SK-N-SH (cell line): ENCODE measurements around the gene IL4R. TPM values are rescaled to one million over a fixed set of nuclear protein-coding genes. Genes with fewer than 3 reads are reported as not detected.
"Not testable (repeated sequence)": the region's sequence is repeated elsewhere in the genome, so short reads cannot be mapped to it uniquely, and the experiment has no call there.

Source experiments
- CTCF ChIA-PET: fragments of 300-600, 350-600 bp; formaldehyde crosslinking; extraction: SDS; loops from one replicate; lab custom pipeline; 2021; lab: Yijun Ruan, JAX
- POLR2A ChIA-PET: fragments of 350-600 bp; sonication (Branson Sonifier 250); formaldehyde crosslinking; extraction: SDS; loops from one replicate; lab custom pipeline; 2020; ENCODE audit warnings: antibody characterized with exemption, inconsistent platforms; lab: Yijun Ruan, JAX
- DNase-seq: peaks from one replicate; pipeline ENCODE4 v3.0.0; 2012
- H2AFZ ChIP-seq: fragments of 200-600 bp; sonication (generic); 2 replicates; pipeline ENCODE4 v1.8.1; 2016; ENCODE audit warnings: antibody characterized with exemption, mild to moderate bottlenecking, low read depth
- H3F3A ChIP-seq: fragments of 200-600 bp; sonication (generic); replicated peaks from 2 replicates; pipeline ENCODE3; 2016; ENCODE audit warnings: antibody characterized with exemption, mild to moderate bottlenecking; ENCODE audit not compliant: insufficient read depth
- H3K27ac ChIP-seq, 2 experiments: fragments of 200-500 bp in 1 of 2; fragments of 200-600 bp in 1 of 2; sonication (Bioruptor generic) in 1 of 2; sonication (generic), shearing (Covaris generic) in 1 of 2; 2 replicates each; pipeline versions ENCODE4 v1.5.1 to v1.6.1; 2014 to 2016; ENCODE audit warnings: low read depth in 2 of 2, inconsistent platforms in 1 of 2, low read length in 1 of 2, mild to moderate bottlenecking in 1 of 2, mixed read lengths in 1 of 2
- H3K27me3 ChIP-seq: fragments of 200-600 bp; sonication (generic), shearing (Covaris generic); 2 replicates; pipeline ENCODE4 v1.6.1; 2016; ENCODE audit warnings: mixed run types; ENCODE audit not compliant: insufficient read depth
- H3K36me3 ChIP-seq, 2 experiments: fragments of 200-500 bp in 1 of 2; fragments of 200-600 bp in 1 of 2; sonication (Bioruptor generic) in 1 of 2; sonication (generic) in 1 of 2; replicated peaks in 1 of 2; 2 replicates each; pipeline versions ENCODE3 to v1.5.1; 2014 to 2016; ENCODE audit warnings: low read length in 1 of 2, mild to moderate bottlenecking in 1 of 2; ENCODE audit not compliant: insufficient read depth in 2 of 2, control insufficient read depth in 1 of 2
- H3K4me1 ChIP-seq, 2 experiments: fragments of 200-500 bp in 1 of 2; fragments of 200-600 bp in 1 of 2; sonication (Bioruptor generic) in 1 of 2; sonication (generic), shearing (Covaris generic) in 1 of 2; 2 replicates each; pipeline versions ENCODE4 v1.5.1 to v1.6.1; 2014 to 2016; ENCODE audit warnings: low read depth in 1 of 2, low read length in 1 of 2, mixed run types in 1 of 2; ENCODE audit not compliant: insufficient read depth in 2 of 2, control insufficient read depth in 1 of 2
- H3K4me2 ChIP-seq: fragments of 200-600 bp; sonication (generic), shearing (Covaris generic); 2 replicates; pipeline ENCODE4 v1.6.1; 2017; ENCODE audit warnings: mixed run types
- H3K4me3 ChIP-seq, 2 experiments: fragments of 200-500 bp in 1 of 2; fragments of 200-600 bp in 1 of 2; sonication (Bioruptor generic) in 1 of 2; sonication (generic), shearing (Covaris generic) in 1 of 2; 2 replicates each; pipeline versions ENCODE4 v1.5.1 to v1.8.1; 2014 to 2016; ENCODE audit warnings: low read depth in 2 of 2, inconsistent platforms in 1 of 2, low read length in 1 of 2, mild to moderate bottlenecking in 1 of 2, mixed read lengths in 1 of 2, moderate library complexity in 1 of 2
- H3K79me2 ChIP-seq: fragments of 200-600 bp; sonication (generic); 2 replicates; pipeline ENCODE4 v1.8.1; 2017; ENCODE audit warnings: mild to moderate bottlenecking; ENCODE audit not compliant: insufficient read depth
- H3K9ac ChIP-seq: fragments of 200-600 bp; sonication (generic); 2 replicates; pipeline ENCODE4 v1.6.1; 2017; ENCODE audit warnings: mixed run types
- H3K9me2 ChIP-seq: fragments of 200-600 bp; sonication (generic); 2 replicates; pipeline ENCODE4 v1.6.1; 2017; ENCODE audit warnings: mixed run types
- H3K9me3 ChIP-seq: fragments of 200-600 bp; sonication (generic); 2 replicates; pipeline ENCODE4 v1.6.1; 2017; ENCODE audit warnings: mixed run types, mild to moderate bottlenecking, moderate library complexity
- H4K20me1 ChIP-seq: fragments of 200-600 bp; sonication (generic); 2 replicates; pipeline ENCODE4 v1.6.1; 2017; ENCODE audit warnings: mild to moderate bottlenecking, mixed run types; ENCODE audit not compliant: insufficient read depth
- ELF1 ChIP-seq: IDR thresholded peaks from 2 replicates; pipeline ENCODE4 v1.4.0; 2012
- EZH2phosphoT487 ChIP-seq: fragments of 200-600 bp; sonication (generic); IDR thresholded peaks from 2 replicates; pipeline ENCODE4 v1.6.1; 2017; ENCODE audit warnings: low read depth, mixed run types, mild to moderate bottlenecking, antibody characterized with exemption, moderate library complexity, borderline replicate concordance
- FOSL2 ChIP-seq: IDR thresholded peaks from 2 replicates; pipeline ENCODE4 v1.4.0; 2012; ENCODE audit warnings: low read depth, mild to moderate bottlenecking, moderate library complexity, borderline replicate concordance
- FOXJ3 ChIP-seq: sonication (generic); formaldehyde crosslinking; IDR thresholded peaks from 2 replicates; pipeline ENCODE4 v1.5.1; 2020; ENCODE audit warnings: mild to moderate bottlenecking, missing genetic modification reagents
- MEF2A ChIP-seq: IDR thresholded peaks from 2 replicates; pipeline ENCODE4 v1.4.0; 2012; ENCODE audit warnings: low read depth, borderline replicate concordance
- MXI1 ChIP-seq: IDR thresholded peaks from 2 replicates; pipeline ENCODE4 v1.6.1; 2012; ENCODE audit warnings: mild to moderate bottlenecking, low read depth, low read length, improper control_type of control experiment
- NFIC ChIP-seq: IDR thresholded peaks from 2 replicates; pipeline ENCODE4 v1.4.0; 2012; ENCODE audit warnings: borderline replicate concordance
- NRF1 ChIP-seq: IDR thresholded peaks from 2 replicates; pipeline ENCODE4 v1.6.1; 2012; ENCODE audit warnings: low read depth, mild to moderate bottlenecking, low read length
- POLR2AphosphoS5 ChIP-seq: IDR thresholded peaks from 2 replicates; pipeline ENCODE4 v1.6.1; 2012; ENCODE audit warnings: low read depth, low read length
- RAD21 ChIP-seq: IDR thresholded peaks from 2 replicates; pipeline ENCODE4 v1.6.1; 2012; ENCODE audit warnings: mild to moderate bottlenecking, low read length
- SIN3A ChIP-seq: IDR thresholded peaks from 2 replicates; pipeline ENCODE4 v1.6.1; 2012; ENCODE audit warnings: low read depth, mild to moderate bottlenecking, low read length, moderate library complexity, borderline replicate concordance
- SMC3 ChIP-seq: IDR thresholded peaks from 2 replicates; pipeline ENCODE4 v1.6.1; 2012; ENCODE audit warnings: low read depth, low read length, improper control_type of control experiment
- TAF1 ChIP-seq: IDR thresholded peaks from 2 replicates; pipeline ENCODE4 v1.6.1; 2012; ENCODE audit warnings: low read depth, mild to moderate bottlenecking, low read length, moderate library complexity, borderline replicate concordance
- WGBS: methylation state at CpG from one replicate; pipeline ENCODE4 v1.1.6; 2017; ENCODE audit warnings: low lambda C conversion rate; 5-methylcytosine and 5-hydroxymethylcytosine counted together
- polyA plus RNA-seq, 3 experiments: library from polyadenylated mRNA; depleted of rRNA; stranded (reverse); fragments of >200 nt; gene quantifications; 2 replicates each; pipeline ENCODE4 v1.2.3, GENCODE V29; 2012
- TF ChIP-seq, protein P1 (sequence below): IDR thresholded peaks from 2 replicates; pipeline ENCODE4 v1.6.1; 2012; ENCODE audit warnings: mild to moderate bottlenecking, low read depth, low read length, moderate library complexity
- TF ChIP-seq, protein P2 (sequence below): IDR thresholded peaks from 2 replicates; pipeline ENCODE4 v1.4.0; 2012; ENCODE audit warnings: low read depth, borderline replicate concordance

The IL4R gene
- polyA plus RNA-seq, 1 of the 3 experiments (the other 2 are of a cell fraction) = 16.1 TPM

DNA sequence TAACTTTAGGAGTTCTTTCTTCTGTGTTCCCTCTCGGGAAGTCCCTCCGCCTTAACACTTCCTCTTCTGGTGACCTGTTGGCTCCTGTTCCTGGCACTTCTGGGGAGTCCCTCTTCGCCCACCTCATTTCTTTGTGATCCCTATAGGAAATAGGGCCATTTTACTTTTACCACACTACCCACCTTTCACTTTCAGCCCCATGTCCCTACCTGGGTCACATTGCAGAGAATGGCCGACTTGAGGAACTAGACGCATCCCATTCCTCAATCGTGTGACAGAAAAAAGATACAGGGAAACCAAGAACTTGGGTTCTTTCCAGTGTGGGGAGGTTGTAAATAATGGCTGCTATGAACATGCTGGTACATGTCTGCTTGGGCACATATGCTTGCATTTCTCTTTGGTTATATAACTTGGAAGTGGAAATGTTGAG is 94.8 kb downstream of the IL4R start:
- no peaks in the 10 kb centered on the region for H3K79me2 ChIP-seq
- H3K4me3 ChIP-seq = no peak overlapping the region
- POLR2A ChIA-PET = no interaction called here
- no peak for DNase-seq
- peak overlapping the region; percentile 70; the same call in 1 of the 2 replicates for H2AFZ ChIP-seq
- H3K4me1 ChIP-seq = peaks cover 0 to 5% of the 10 kb centered on the region in 2 experiments; a peak in 1 of 4 replicates
- WGBS = 50% methylated on average over 6 of the region's 6 CpGs
- H3F3A ChIP-seq = peaks cover 16% of the 10 kb centered on the region
- peak overlapping the region in 1 of 2 experiments; percentile 77; a peak in 2 of 4 replicates for H3K27ac ChIP-seq
- no peaks in the 10 kb centered on the region for H4K20me1 ChIP-seq
- TF ChIP-seq MEF2A (no peak), RAD21 (no peak), NRF1 (no peak), FOSL2 (no peak), SMC3 (no peak), NFIC (no peak), TAF1 (no peak), POLR2AphosphoS5 (no peak), MXI1 (no peak), FOXJ3 (CRISPR knock-in tag) (no peak), EZH2phosphoT487 (no peak), ELF1 (no peak), SIN3A (no peak)
- TF ChIP-seq, protein P1, sequence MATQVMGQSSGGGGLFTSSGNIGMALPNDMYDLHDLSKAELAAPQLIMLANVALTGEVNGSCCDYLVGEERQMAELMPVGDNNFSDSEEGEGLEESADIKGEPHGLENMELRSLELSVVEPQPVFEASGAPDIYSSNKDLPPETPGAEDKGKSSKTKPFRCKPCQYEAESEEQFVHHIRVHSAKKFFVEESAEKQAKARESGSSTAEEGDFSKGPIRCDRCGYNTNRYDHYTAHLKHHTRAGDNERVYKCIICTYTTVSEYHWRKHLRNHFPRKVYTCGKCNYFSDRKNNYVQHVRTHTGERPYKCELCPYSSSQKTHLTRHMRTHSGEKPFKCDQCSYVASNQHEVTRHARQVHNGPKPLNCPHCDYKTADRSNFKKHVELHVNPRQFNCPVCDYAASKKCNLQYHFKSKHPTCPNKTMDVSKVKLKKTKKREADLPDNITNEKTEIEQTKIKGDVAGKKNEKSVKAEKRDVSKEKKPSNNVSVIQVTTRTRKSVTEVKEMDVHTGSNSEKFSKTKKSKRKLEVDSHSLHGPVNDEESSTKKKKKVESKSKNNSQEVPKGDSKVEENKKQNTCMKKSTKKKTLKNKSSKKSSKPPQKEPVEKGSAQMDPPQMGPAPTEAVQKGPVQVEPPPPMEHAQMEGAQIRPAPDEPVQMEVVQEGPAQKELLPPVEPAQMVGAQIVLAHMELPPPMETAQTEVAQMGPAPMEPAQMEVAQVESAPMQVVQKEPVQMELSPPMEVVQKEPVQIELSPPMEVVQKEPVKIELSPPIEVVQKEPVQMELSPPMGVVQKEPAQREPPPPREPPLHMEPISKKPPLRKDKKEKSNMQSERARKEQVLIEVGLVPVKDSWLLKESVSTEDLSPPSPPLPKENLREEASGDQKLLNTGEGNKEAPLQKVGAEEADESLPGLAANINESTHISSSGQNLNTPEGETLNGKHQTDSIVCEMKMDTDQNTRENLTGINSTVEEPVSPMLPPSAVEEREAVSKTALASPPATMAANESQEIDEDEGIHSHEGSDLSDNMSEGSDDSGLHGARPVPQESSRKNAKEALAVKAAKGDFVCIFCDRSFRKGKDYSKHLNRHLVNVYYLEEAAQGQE = no peak
- TF ChIP-seq, protein P2, sequence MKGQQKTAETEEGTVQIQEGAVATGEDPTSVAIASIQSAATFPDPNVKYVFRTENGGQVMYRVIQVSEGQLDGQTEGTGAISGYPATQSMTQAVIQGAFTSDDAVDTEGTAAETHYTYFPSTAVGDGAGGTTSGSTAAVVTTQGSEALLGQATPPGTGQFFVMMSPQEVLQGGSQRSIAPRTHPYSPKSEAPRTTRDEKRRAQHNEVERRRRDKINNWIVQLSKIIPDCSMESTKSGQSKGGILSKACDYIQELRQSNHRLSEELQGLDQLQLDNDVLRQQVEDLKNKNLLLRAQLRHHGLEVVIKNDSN = no peak
- peaks cover 8% of the 10 kb centered on the region; the same call in 1 of the 2 replicates for H3K9me3 ChIP-seq
- no peaks in the 10 kb centered on the region for H3K27me3 ChIP-seq
- H3K9me2 ChIP-seq = no peaks in the 10 kb centered on the region
- peak overlapping the region; percentile 42; the same call in 1 of the 2 replicates for H3K4me2 ChIP-seq
- peaks cover 0 to 9% of the 10 kb centered on the region in 2 experiments for H3K36me3 ChIP-seq
- H3K9ac ChIP-seq = no peak overlapping the region
- CTCF ChIA-PET = no interaction called here

DNA sequence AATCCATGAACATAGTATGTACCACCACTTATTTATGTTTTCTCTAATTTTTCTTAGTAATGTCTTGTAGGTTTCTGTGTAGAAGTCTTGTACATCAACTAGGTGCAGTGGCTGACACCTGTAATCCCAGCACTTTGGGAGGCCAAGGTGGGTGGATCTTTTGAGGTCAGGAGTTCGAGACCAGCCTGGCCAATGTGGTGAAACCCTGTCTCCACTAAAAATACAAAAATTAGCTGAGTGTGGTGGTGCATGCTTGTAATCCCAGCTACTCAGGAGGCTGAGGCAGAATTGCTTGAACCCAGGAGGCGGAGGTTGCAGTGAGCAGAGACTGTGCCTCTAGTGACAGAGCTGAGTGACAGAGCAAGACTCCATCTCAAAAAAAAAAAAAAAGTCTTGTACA is 96.2 kb downstream of the IL4R start:
- POLR2A ChIA-PET, DNase-seq, H3K27me3 ChIP-seq, H3K9ac ChIP-seq, H3K9me2 ChIP-seq, H3K4me2 ChIP-seq, H2AFZ ChIP-seq, H3K79me2 ChIP-seq, H3K4me3 ChIP-seq, H3K4me1 ChIP-seq, H3K27ac ChIP-seq, H4K20me1 ChIP-seq, H3K36me3 ChIP-seq, H3K9me3 ChIP-seq: not testable (repeated sequence)
- CTCF ChIA-PET = interaction anchor here (0.6 to 1.1 kb wide), 2 partner anchors 9 to 36 kb away, joined by 3 to 4 read pairs; no protein-coding TSS in a partner anchor
- WGBS = 19% methylated on average over 2 of the region's 2 CpGs
- peaks cover 16% of the 10 kb centered on the region for H3F3A ChIP-seq
